DND-41 (cell line): ENCODE data around the gene SETBP1.

Experiments used
- ATAC-seq: fragments of 200-7000 bp; cut with Tn5 transposase; 3 replicates; pipeline ENCODE4 v1.9.1; 2021; ENCODE audit warnings: low read depth; ENCODE audit not compliant: insufficient read depth
- DNase-seq: peaks from one replicate; pipeline ENCODE4 v3.0.0-alpha.2; 2020
- H2AFZ ChIP-seq: 2 replicates; pipeline ENCODE4 v1.6.0; 2012; ENCODE audit warnings: low read depth, low read length
- H3K27ac ChIP-seq: 2 replicates; pipeline ENCODE4 v1.5.1; 2012; ENCODE audit warnings: low read length, inconsistent platforms
- H3K27me3 ChIP-seq: fragments of 200-600 bp; sonication (generic); 2 replicates; pipeline ENCODE4 v1.6.0; 2012; ENCODE audit warnings: low read length, mild to moderate bottlenecking, inconsistent platforms; ENCODE audit not compliant: insufficient read depth, poor library complexity
- H3K36me3 ChIP-seq: 2 replicates; pipeline ENCODE4 v1.5.1; 2012; ENCODE audit warnings: low read length, inconsistent platforms; ENCODE audit not compliant: insufficient read depth
- H3K4me1 ChIP-seq: 2 replicates; pipeline ENCODE4 v1.5.1; 2012; ENCODE audit warnings: mild to moderate bottlenecking, low read length; ENCODE audit not compliant: insufficient read depth
- H3K4me2 ChIP-seq: 2 replicates; pipeline ENCODE4 v1.6.0; 2012; ENCODE audit warnings: mild to moderate bottlenecking, moderate library complexity, low read length, inconsistent platforms; ENCODE audit not compliant: insufficient read depth
- H3K4me3 ChIP-seq, 2 experiments: fragments of 200-600 bp in 1 of 2; shearing (Covaris generic) in 1 of 2; 2 replicates each; pipeline ENCODE4 v1.5.1; 2012 to 2016; ENCODE audit warnings: inconsistent platforms in 2 of 2, low read length in 2 of 2, mild to moderate bottlenecking in 2 of 2, low read depth in 1 of 2, moderate library complexity in 1 of 2
- H3K79me2 ChIP-seq: 2 replicates; pipeline ENCODE4 v1.6.0; 2012; ENCODE audit warnings: low read length, inconsistent platforms; ENCODE audit not compliant: insufficient read depth
- H3K9ac ChIP-seq: 2 replicates; pipeline ENCODE4 v1.6.0; 2012; ENCODE audit warnings: low read depth, mild to moderate bottlenecking, inconsistent platforms, low read length, moderate library complexity
- H3K9me3 ChIP-seq: 2 replicates; pipeline ENCODE4 v1.5.1; 2012; ENCODE audit warnings: low read length, moderate library complexity, mild to moderate bottlenecking, inconsistent platforms; ENCODE audit not compliant: insufficient read depth, severe bottlenecking
- H4K20me1 ChIP-seq: 2 replicates; pipeline ENCODE4 v1.6.0; 2012; ENCODE audit warnings: low read length; ENCODE audit not compliant: insufficient read depth
- EZH2 ChIP-seq: IDR thresholded peaks from 3 replicates; pipeline ENCODE4 v1.6.1; 2012; ENCODE audit warnings: borderline replicate concordance, low read depth, mild to moderate bottlenecking, moderate library complexity, low read length, inconsistent platforms; ENCODE audit not compliant: severe bottlenecking
- TF ChIP-seq, protein P1 (sequence below): IDR thresholded peaks from 2 replicates; pipeline ENCODE4 v1.5.1; 2012; ENCODE audit warnings: borderline replicate concordance, low read length, moderate library complexity, mild to moderate bottlenecking; ENCODE audit not compliant: poor library complexity, severe bottlenecking; ENCODE audit errors: extremely low read depth

SETBP1 gene

GRCh38 chr18:44786257-44786656 is 105.6 kb downstream of the SETBP1 start:
- Histone ChIP-seq H3K4me2 (no peak overlapping the region), H2AFZ (no peak overlapping the region), H3K4me3 (no peak overlapping the region), H3K9me3 (no peaks in the 10 kb centered on the region), H3K9ac (no peak overlapping the region), H3K4me1 (no peaks in the 10 kb centered on the region), H3K79me2 (no peaks in the 10 kb centered on the region), H3K27ac (no peak overlapping the region), H4K20me1 (no peaks in the 10 kb centered on the region), H3K36me3 (no peaks in the 10 kb centered on the region), H3K27me3 (no peaks in the 10 kb centered on the region)
- ATAC-seq (no peak), DNase-seq (no peak)
- no peak for TF ChIP-seq EZH2
- TF ChIP-seq, protein P1, sequence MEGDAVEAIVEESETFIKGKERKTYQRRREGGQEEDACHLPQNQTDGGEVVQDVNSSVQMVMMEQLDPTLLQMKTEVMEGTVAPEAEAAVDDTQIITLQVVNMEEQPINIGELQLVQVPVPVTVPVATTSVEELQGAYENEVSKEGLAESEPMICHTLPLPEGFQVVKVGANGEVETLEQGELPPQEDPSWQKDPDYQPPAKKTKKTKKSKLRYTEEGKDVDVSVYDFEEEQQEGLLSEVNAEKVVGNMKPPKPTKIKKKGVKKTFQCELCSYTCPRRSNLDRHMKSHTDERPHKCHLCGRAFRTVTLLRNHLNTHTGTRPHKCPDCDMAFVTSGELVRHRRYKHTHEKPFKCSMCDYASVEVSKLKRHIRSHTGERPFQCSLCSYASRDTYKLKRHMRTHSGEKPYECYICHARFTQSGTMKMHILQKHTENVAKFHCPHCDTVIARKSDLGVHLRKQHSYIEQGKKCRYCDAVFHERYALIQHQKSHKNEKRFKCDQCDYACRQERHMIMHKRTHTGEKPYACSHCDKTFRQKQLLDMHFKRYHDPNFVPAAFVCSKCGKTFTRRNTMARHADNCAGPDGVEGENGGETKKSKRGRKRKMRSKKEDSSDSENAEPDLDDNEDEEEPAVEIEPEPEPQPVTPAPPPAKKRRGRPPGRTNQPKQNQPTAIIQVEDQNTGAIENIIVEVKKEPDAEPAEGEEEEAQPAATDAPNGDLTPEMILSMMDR, result no peak

GRCh38 chr18:44786688-44787087 is 106.0 kb downstream of the SETBP1 start:
- H3K36me3 ChIP-seq, result no peaks in the 10 kb centered on the region
- H3K9ac ChIP-seq, result no peak overlapping the region
- H3K4me3 ChIP-seq, result no peak overlapping the region
- H3K79me2 ChIP-seq, result no peaks in the 10 kb centered on the region
- no peaks in the 10 kb centered on the region for H3K9me3 ChIP-seq
- H3K4me2 ChIP-seq, result no peak overlapping the region
- no peak overlapping the region for H3K27ac ChIP-seq
- no peaks in the 10 kb centered on the region for H3K4me1 ChIP-seq
- no peak for DNase-seq
- ATAC-seq, result no peak
- H2AFZ ChIP-seq, result no peak overlapping the region
- H3K27me3 ChIP-seq, result no peaks in the 10 kb centered on the region
- no peak for TF ChIP-seq EZH2
- TF ChIP-seq, protein P1, result no peak
- H4K20me1 ChIP-seq, result no peaks in the 10 kb centered on the region

GRCh38 chr18:44788334-44788733 is 107.6 kb downstream of the SETBP1 start:
- ATAC-seq (no peak), DNase-seq (no peak)
- H3K27me3 ChIP-seq, result no peaks in the 10 kb centered on the region
- H3K4me3 ChIP-seq, result no peak overlapping the region
- no peaks in the 10 kb centered on the region for H3K4me1 ChIP-seq
- no peaks in the 10 kb centered on the region for H3K9me3 ChIP-seq
- no peak overlapping the region for H3K27ac ChIP-seq
- no peak overlapping the region for H2AFZ ChIP-seq
- H4K20me1 ChIP-seq, result no peaks in the 10 kb centered on the region
- H3K79me2 ChIP-seq, result no peaks in the 10 kb centered on the region
- no peak for TF ChIP-seq EZH2
- TF ChIP-seq, protein P1, result no peak
- H3K9ac ChIP-seq, result no peak overlapping the region
- no peaks in the 10 kb centered on the region for H3K36me3 ChIP-seq
- no peak overlapping the region for H3K4me2 ChIP-seq

DNA sequence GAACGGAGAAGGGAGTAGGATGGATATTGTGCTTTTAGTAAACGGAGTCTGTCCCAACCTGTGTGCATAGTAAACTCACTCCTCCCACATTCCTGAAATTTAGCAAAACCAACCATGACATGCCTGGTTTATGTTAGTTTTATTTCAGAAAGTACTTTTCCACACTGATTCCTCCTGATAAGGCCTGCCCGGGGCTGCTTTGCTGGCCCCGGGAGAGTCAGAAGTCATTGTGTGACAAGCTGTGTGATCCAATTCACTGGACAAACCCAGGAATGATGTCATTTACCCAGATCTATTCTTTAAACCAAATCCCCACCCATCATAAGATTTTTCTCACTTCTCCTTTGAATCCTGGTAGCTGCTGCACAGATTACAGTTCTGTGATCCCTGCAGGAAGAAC is 109.0 kb downstream of the SETBP1 start:
- H3K36me3 ChIP-seq, result no peaks in the 10 kb centered on the region
- H2AFZ ChIP-seq, result no peak overlapping the region
- no peaks in the 10 kb centered on the region for H3K4me1 ChIP-seq
- H4K20me1 ChIP-seq, result no peaks in the 10 kb centered on the region
- TF ChIP-seq EZH2, result no peak
- TF ChIP-seq, protein P1, result no peak
- no peak for ATAC-seq
- no peaks in the 10 kb centered on the region for H3K9me3 ChIP-seq
- no peak overlapping the region for H3K9ac ChIP-seq
- H3K27me3 ChIP-seq, result no peaks in the 10 kb centered on the region
- DNase-seq, result no peak
- H3K4me2 ChIP-seq, result no peak overlapping the region
- no peak overlapping the region for H3K27ac ChIP-seq
- H3K79me2 ChIP-seq, result no peaks in the 10 kb centered on the region
- H3K4me3 ChIP-seq, result no peak overlapping the region
